Cerebellar nuclear complex (tissue), 1 donor: ENCODE measurements around the gene FAM193A.
"Not testable (repeated sequence)": the region's sequence is repeated elsewhere in the genome, so short reads cannot be mapped to it uniquely, and the experiment has no call there.

Experiments
- DNase-seq, 2 experiments: peaks; one replicate each; lab custom pipeline; 2025; lab: John Stamatoyannopoulos, UW

Gene FAM193A

GRCh38 chr4:2695346-2696060 is 159.1 kb downstream of the FAM193A start:
- DNase-seq, result no peak

- no peak for DNase-seq
Measured at GRCh38 chr4:2696423-2696822, 160.0 kb downstream of the FAM193A start.

GRCh38 chr4:2697995-2698414 is 161.6 kb downstream of the FAM193A start:
- no peak for DNase-seq

- DNase-seq, result no peak
Measured at GRCh38 chr4:2698504-2698903, 162.1 kb downstream of the FAM193A start.

- no peak for DNase-seq
Measured at GRCh38 chr4:2698951-2699505, 162.6 kb downstream of the FAM193A start.

GRCh38 chr4:2699534-2699933 is 163.1 kb downstream of the FAM193A start:
- no peak for DNase-seq

GRCh38 chr4:2700031-2700430 is 163.6 kb downstream of the FAM193A start:
- no peak for DNase-seq

- no peak for DNase-seq
Measured at GRCh38 chr4:2702361-2702760, 165.9 kb downstream of the FAM193A start.

GRCh38 chr4:2702770-2703169 is 166.3 kb downstream of the FAM193A start:
- no peak for DNase-seq

GRCh38 chr4:2712261-2712842 is 175.9 kb downstream of the FAM193A start:
- no peak for DNase-seq

GRCh38 chr4:2713337-2713736 is 176.9 kb downstream of the FAM193A start:
- DNase-seq, result no peak

GRCh38 chr4:2714061-2714770 is 177.8 kb downstream of the FAM193A start:
- DNase-seq, result no peak

- no peak for DNase-seq
Measured at GRCh38 chr4:2714918-2715317, 178.5 kb downstream of the FAM193A start.

GRCh38 chr4:2715426-2715825 is 179.0 kb downstream of the FAM193A start:
- no peak for DNase-seq

- DNase-seq, result no peak
Measured at GRCh38 chr4:2716236-2716635, 179.8 kb downstream of the FAM193A start.

GRCh38 chr4:2721586-2721985 is 185.1 kb downstream of the FAM193A start:
- DNase-seq, result no peak

- DNase-seq, result no peak
Measured at GRCh38 chr4:2722033-2722432, 185.6 kb downstream of the FAM193A start.

- no peak for DNase-seq
Measured at GRCh38 chr4:2723751-2724150, 187.3 kb downstream of the FAM193A start.

GRCh38 chr4:2725380-2725779 is 188.9 kb downstream of the FAM193A start:
- no peak for DNase-seq

- DNase-seq, result not testable (repeated sequence)
Measured at GRCh38 chr4:2726881-2727280, 190.4 kb downstream of the FAM193A start.

GRCh38 chr4:2728221-2728620 is 191.8 kb downstream of the FAM193A start:
- no peak for DNase-seq

- no peak for DNase-seq
Measured at GRCh38 chr4:2728806-2729532, 192.5 kb downstream of the FAM193A start.
